Stimulated activated naive CD8-positive, alpha-beta T cell treated with anti-CD3 and anti-CD28 coated beads, Interleukin-15, amount 100 ng/mL, for 72 hours (primary cell): ENCODE measurements around the gene CUL2.

Experiments used
- ATAC-seq: fragments of 150-1000 bp; cut with Tn5 transposase; 2 replicates; pipeline ENCODE4 v1.10.0; 2021; ENCODE audit warnings: mild to moderate bottlenecking, moderate library complexity
- DNase-seq, 2 donors: peaks; one replicate each; pipeline ENCODE4 v3.0.0; 2021 to 2022
- H3K27ac Mint-ChIP-seq, 2 donors: one replicate each; pipeline ENCODE4 v1.8.0; 2022; ENCODE audit warnings: mild to moderate bottlenecking in 2 of 2, mixed read lengths in 2 of 2, moderate library complexity in 2 of 2
- H3K27me3 Mint-ChIP-seq: one replicate; pipeline ENCODE4 v1.8.0; 2022; ENCODE audit warnings: mixed read lengths
- H3K4me1 Mint-ChIP-seq: one replicate; pipeline ENCODE4 v1.8.0; 2022; ENCODE audit warnings: mild to moderate bottlenecking, mixed read lengths
- H3K4me3 Mint-ChIP-seq, 2 donors: one replicate each; pipeline ENCODE4 v1.8.0; 2022; ENCODE audit warnings: mild to moderate bottlenecking in 2 of 2, mixed read lengths in 2 of 2, moderate library complexity in 1 of 2
- H3K9me3 Mint-ChIP-seq, 2 donors: one replicate each; pipeline ENCODE4 v1.8.0; 2022; ENCODE audit warnings: mixed read lengths in 2 of 2

Gene CUL2

GRCh38 chr10:34962866-34963265, 127.3 kb downstream of the CUL2 start:
- no peaks in the 10 kb centered on the region for H3K4me1 Mint-ChIP-seq
- no peaks in the 10 kb centered on the region for H3K27me3 Mint-ChIP-seq
- H3K27ac Mint-ChIP-seq, result no peak overlapping the region
- H3K4me3 Mint-ChIP-seq, result no peak overlapping the region
- no peaks in the 10 kb centered on the region for H3K9me3 Mint-ChIP-seq
- ATAC-seq (no peak), DNase-seq (no peak)

GRCh38 chr10:34960983-34961382, 129.2 kb downstream of the CUL2 start:
- H3K9me3 Mint-ChIP-seq, result no peaks in the 10 kb centered on the region
- no peak overlapping the region for H3K27ac Mint-ChIP-seq
- H3K27me3 Mint-ChIP-seq, result no peaks in the 10 kb centered on the region
- ATAC-seq (no peak), DNase-seq (no peak)
- H3K4me1 Mint-ChIP-seq, result no peaks in the 10 kb centered on the region
- H3K4me3 Mint-ChIP-seq, result no peak overlapping the region

GRCh38 chr10:34959786-34960185, 130.4 kb downstream of the CUL2 start:
- DNase-seq (no peak), ATAC-seq (no peak)
- Mint-ChIP-seq H3K4me1 (no peaks in the 10 kb centered on the region), H3K4me3 (no peak overlapping the region), H3K27me3 (no peaks in the 10 kb centered on the region), H3K9me3 (no peaks in the 10 kb centered on the region), H3K27ac (no peak overlapping the region)

- Mint-ChIP-seq H3K27me3 (no peaks in the 10 kb centered on the region), H3K9me3 (no peaks in the 10 kb centered on the region), H3K4me1 (no peaks in the 10 kb centered on the region), H3K27ac (no peak overlapping the region), H3K4me3 (no peak overlapping the region)
- ATAC-seq, result no peak
- DNase-seq, result no peak
Observed at GRCh38 chr10:34959321-34959720, 130.8 kb downstream of the CUL2 start.
